Skin of body (tissue), 2 donors: ENCODE data around the gene FGFR3. TPM values are rescaled to one million over a fixed set of nuclear protein-coding genes. Genes with fewer than 3 reads are reported as not detected.
A peak's percentile ranks its signal among the peaks of the same experiment; 100 is the strongest.

ENCODE experiments used
- DNase-seq: peaks from one replicate; lab custom pipeline; 2025; lab: John Stamatoyannopoulos, UW
- total RNA-seq: library from RNA; depleted of rRNA; stranded (reverse); fragments of >200 nt; gene quantifications from one replicate; pipeline ENCODE4 v1.2.3, GENCODE V29; 2014

The FGFR3 gene
- total RNA-seq, 1 donor from 2014 or later = 30.4 TPM

DNA sequence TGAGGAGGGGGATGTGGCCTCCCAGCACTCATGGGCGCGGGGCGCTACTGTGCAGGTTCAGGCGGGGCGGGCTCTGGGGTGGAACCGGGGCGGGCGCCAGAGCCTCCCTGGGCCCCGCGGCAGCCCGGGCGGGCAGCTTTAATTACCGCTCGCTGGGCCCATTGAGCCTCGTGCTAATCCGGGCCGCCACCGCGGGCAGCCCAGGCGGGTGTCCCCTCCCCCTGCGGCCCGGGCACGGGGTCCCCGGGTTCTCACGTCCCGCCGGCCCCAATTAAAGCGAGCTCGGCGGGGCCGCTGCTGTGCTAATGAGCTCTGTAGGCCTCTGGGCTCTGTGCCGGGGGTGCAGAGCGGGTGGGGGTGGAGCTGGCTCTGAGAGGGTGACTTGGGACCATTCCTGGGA lies 22.8 kb upstream of the FGFR3 start:
- DNase-seq = no peak

DNA sequence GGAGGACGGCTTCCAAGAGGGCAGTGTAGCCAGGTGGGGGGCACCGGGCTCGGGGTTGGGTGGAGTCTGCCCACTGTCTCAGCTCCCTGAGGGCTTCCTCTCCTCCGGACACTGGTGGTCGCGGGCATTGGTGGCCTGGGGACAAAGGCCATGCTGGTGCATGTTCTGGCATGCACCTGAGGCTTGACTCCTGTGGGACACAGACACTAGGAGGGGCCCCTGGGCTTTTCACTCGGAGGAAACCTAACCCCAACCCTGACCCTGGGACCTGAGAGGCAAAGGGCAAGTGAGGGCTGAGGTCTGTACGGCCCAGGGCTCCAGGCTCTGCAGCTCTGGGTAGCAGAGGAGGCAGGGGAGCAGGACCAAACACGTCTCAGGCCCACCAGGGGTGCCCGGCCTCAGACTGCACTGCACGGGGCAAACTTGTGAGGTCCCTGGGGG lies 22.3 kb upstream of the FGFR3 start:
- DNase-seq = no peak

DNA sequence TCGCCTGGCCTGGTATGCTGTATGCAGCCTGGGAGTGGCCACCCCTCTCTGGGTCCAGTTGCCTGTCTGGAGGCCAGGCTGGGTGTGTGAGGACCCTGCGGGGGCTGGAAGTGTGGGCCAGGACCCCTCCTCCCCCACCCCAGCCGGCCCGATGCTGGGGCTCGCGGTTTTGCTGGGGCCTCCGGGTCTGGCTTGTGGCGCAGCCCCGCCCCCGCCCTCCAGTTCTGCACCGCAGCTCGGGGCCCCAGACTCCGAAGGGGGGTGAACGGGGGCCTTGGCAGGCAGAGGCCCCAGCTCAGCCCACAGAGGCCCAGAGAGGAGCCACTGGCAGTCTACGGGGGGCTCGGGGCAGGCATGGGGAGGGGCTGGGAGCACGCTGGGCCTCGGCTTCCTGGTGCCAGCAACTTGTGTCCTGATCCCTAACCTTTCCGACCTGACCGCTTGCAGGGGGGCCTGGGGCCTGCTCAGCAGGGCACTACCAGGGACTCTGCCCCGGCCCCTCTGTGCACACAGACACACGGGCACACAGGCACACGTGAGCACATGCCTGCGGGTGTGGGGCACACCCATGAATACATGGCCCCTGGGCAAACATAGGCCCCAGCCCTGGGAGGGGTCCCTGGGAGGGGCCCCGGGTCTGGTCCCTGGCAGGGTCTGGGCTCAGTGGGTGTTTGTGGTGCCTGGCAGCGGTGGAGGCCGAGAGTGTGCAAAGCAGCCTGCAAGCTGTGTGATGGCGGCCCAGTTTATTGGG lies 21.4 kb upstream of the FGFR3 start:
- no peak for DNase-seq

DNA sequence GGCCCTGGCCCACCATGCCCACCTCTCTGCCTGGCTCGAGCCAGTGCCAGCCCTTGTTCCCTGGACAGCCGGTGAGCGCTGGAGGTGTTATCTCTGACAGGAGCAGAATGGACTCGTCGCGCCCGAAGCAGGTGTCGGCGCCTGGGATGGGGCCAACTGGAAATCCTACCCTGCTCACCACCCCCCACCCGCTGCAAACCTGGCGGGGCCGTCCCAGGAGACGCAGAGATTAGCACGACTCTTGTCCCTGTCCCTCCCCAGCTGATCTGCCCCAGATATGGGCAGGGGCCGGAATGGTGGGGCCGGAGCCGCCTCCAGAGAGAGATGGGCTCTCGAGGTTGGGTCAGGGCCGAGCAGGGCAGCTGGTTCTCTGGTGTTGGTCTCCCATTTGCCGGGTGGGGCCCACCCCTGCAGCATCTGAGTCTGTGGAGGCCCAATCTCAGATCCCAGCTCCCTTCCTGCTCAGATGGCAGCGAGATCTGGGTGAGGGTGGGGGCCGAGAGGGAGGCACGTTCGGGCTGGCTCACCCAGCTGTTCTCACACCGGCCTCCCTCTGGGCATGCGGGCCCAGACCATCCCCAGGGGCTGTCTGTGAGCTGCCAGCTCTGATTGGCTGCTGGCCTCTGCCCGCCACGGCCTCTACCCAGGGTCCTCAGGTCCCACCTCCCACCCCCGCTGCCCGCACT lies 20.1 kb upstream of the FGFR3 start:
- DNase-seq = no peak

DNA sequence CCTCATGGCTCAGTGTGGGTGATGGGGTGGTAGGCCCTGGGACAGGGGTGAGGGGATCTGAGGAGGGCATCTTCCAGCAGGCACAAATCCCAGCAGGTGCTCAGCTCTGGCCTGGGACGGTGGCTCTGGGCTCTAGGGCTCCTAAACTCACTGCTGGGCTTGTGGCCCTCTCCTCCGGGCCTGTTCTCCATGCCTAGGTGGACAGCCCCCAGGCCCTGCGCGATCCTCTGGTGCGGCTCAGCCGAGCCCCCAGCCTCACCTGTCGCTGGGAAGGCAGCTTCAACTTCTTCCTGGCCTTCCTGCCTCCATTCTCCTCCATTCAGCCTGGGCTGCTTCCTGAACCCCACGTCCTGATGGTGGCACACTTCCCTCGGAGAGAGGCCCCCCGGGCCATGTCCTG lies 19.3 kb upstream of the FGFR3 start:
- DNase-seq = no peak

DNA sequence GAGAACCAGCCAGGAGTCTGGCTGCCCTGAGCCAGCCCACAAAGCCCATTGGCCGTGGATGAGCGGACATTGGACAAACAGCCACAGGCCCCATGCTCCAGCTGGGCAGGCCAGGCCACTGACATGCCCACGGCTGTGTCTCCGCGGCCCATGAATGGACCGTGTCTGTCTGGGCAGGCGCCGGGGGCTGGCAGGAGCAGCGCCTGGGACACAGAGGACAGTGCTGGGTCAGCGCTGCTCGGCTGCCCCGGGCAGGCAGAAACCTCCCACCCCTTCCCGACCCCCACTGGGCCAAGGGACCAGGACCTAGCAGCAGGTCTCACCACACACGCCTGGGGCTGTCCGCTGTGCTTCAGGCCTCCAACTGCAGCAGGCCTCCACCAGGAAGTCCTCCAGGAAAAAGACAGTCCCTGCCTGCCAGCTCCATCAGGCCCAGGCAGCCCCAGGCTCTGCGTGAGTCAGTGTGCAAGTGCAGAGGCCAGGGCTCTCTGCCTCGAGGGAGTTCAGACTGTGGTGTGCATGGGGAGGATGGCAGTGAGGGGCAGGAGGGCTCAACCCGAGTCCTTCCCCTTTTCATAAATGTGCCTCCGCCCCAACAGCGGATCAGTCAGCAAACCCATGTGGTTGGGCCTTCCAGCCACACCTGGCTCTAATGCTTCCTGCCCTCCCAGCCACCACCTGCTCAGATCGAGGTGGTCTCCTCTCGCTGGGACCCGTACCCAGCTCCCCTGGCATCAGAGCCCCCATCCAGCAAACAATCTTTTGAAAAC lies 17.2 kb upstream of the FGFR3 start:
- no peak for DNase-seq

DNA sequence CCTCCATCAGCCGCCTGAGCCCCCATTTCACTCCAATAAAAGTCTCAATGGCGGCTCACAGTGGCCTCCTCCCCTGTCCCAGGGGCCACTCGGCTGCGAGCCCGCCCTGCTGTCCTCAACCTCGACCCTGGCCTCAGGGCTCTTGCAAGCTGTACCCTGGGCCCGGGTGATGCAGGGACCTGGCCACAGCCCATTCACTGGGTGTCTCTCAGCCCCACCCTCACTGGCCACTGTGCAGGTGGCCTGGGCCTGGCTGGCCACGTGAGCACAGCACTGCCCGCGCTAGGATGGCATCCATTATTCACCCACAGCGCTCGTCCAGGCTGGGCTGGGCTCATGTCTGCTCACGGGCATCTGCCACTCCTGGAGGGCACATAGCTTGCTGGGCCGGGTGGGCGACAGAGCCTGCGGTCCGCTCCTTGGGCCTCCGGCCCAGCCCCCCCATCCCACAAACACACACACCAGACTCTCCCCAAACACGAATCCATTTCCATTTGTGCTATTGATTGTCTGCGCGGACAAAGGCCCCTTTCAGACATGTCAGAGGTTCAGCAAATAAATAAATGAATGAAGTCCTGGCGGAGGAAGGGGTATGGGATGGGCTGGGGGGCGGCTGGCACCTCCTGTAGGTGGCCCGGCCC lies 16.5 kb upstream of the FGFR3 start:
- no peak for DNase-seq

DNA sequence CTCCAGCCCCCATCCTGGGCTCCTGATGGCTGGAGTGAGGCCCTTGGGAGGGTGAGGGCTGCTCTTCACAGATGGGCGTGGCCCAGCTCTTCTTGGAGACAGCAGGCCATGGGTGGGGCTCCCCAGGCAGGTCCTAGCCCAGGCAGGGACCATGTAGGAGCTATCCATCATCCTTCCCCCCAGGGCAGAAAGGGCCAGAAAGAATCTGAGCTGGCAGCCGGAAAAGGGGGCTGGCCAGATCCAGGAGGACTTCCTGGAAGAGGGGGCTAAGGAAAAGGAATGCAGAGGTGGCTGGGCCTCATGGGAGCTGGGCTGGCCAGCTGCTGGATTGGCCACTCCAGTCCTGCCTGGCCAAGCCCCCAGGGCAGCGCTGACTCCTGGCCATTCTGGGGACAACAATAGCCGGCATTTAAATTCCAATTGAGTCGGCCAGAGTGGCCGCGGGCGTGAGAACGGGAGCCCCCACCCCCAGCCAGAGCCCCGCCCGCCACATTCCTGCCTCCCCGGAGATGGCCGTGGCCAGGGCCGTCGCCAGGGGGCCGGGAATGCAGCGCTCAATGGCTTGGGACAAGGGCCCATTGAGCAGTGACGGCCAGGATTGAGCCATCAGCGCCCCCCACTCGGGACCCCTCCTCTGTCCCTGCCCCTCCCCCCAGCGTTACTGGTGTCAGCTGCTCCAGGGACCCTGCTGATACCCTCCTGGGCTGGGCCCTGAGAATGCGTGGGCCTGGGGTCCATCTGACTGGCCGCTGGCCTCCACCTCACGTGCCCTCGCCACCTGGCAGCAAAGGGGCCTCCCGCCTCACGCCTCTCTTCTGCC lies 15.1 kb upstream of the FGFR3 start:
- DNase-seq = no peak

DNA sequence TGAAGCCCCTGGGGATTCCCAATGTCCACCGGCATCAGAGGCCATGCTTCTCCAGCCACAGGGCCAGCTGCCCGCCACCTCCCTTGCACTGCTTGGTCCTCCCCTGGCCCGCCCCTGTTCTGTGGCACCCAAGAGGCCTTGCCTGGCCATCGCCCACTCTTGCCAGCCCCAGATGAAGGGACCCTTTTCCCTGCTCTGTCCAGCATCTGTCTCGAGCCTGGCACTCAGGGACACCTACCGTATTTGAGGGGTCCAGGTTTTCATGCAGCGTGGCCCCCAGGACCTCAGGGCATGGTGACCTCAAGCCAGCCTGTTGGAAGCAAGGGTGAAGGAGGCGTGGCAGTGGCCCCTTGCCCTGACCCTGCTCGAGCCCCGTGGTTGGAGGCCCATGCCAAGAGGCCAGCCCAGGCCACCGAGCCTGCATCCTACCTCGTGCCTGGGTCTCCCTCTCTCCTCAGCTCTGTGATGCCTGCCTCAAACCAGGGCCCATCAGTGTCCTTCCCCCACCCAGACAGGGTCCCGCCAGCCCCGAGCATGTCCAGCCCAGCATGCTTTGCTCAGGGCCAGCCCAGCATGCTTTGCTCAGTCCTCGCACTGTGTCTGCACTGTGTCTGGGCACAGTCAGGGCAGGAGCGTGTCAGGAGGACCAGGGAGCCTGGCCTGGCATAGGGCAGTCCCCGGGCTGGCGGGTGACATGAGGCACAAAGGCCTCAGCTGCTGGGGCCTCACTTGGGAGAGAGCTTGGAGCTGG lies 14.3 kb upstream of the FGFR3 start:
- no peak for DNase-seq

DNA sequence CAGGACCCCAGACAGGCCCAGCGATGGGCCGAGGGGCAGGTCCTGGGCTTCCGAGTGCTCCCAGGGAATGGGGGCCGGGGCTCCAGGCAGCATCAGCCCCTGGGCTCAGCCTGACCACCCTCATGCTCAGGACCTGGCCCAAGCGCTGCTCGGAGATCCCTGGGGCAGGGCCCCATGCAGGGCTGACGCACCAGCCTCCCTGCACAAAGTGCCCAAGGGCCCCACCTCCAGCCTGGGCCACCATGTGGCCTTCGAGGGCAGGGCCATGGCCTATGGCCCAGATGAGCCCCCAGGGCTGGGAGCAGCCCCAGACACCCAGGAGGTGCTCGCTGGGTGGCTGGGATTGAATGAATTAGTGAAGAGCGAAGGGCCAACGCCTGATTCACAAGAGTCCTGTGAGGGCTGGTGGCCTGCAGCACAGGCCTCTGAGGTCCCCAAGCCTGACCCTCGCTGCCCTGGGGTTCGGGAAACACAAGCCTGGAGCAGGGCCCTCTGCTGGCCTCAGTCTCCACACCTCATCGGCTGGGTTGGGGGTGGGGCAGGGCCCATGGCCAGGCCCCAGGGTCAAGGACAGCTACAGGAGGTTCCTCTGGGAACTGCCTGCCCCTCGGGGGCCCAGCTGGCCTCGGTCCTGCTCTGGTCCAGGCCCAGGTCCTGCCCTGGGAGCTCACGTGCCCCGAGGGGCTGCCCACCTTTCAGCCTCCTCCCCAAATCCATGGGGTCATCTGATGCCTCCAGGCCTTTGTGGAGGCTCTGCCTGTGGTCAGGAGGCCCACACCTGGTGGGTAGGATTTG lies 13.3 kb upstream of the FGFR3 start:
- DNase-seq = no peak

DNA sequence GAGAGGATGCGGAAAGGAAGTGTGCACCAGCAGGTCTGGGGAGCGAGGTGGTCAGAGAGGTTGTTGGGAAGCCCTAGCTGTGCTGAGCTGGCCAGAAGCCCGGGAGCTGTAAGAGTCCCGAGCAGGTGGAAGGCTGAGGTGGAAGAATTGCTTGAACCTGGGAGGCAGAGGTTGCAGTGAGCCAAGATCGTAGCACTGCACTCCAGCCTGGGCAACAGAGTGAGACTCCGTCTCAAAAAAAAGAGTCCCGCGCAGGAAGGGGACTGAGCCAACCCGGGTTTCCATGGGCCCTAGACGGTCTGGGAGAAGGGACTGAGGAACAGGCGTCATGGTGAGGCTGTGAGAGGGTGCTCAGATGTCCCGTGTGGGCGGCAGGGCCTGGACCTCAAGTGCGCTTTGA lies 12.7 kb upstream of the FGFR3 start:
- DNase-seq = no peak

DNA sequence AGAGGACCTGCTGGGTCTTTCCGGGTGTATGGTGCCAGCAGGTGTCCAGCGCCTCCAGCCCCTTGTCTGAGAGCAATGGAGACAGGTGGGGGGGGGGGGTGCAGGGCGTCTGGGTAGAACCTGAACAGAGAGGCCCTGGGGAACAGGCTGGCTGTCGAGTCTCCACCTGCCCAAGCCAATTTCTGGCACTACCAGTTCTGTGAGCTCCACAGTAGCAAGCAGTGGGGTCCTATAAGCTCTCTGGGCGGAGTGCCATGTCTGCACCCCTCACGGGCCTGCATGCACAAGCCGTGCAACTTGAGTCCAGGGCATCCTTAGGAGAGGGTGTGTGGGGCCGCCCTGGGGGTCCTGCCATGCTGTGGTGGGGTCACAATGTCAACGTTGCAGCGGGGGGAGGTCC lies 10.1 kb upstream of the FGFR3 start:
- DNase-seq = peak; percentile 39

DNA sequence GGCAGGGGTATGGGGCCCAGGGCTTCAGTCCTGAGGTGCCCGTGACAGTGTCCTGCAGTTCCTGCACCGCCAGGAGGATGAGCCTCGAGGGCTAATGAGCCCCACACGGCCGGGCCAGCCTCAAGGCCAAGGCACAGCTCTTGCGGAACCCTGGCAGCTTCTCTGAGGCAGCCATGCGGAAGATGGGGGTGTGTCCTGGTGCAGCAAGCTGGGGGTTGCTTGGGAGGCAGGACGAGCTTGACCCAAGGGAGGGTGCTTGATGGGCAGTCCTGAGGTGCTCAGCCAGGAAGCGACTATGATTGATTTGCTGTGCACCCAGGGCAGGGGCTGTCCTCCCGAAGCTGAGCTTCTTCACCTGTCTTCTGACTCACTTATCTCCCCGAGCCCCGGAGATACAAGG lies 9.1 kb upstream of the FGFR3 start:
- no peak for DNase-seq

DNA sequence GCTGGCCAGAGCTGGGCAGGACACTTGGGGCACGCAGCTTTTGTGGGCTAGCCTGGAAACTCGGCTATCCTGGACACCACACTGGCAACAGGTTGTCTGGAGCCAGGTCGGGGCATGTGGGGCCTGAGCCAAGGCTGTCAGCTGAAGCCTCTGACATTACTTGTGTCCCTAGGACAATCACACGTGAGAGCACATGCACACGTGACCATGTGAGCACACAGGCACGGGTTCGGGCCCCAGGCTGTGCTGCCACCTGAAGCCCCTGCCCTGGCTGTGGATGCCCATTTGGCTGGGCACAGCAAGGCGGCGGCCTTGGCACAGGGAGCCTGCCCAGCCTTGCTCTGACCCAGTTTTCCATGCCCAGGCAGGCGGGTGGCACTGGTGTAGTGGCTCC lies 8.7 kb upstream of the FGFR3 start:
- DNase-seq = no peak

DNA sequence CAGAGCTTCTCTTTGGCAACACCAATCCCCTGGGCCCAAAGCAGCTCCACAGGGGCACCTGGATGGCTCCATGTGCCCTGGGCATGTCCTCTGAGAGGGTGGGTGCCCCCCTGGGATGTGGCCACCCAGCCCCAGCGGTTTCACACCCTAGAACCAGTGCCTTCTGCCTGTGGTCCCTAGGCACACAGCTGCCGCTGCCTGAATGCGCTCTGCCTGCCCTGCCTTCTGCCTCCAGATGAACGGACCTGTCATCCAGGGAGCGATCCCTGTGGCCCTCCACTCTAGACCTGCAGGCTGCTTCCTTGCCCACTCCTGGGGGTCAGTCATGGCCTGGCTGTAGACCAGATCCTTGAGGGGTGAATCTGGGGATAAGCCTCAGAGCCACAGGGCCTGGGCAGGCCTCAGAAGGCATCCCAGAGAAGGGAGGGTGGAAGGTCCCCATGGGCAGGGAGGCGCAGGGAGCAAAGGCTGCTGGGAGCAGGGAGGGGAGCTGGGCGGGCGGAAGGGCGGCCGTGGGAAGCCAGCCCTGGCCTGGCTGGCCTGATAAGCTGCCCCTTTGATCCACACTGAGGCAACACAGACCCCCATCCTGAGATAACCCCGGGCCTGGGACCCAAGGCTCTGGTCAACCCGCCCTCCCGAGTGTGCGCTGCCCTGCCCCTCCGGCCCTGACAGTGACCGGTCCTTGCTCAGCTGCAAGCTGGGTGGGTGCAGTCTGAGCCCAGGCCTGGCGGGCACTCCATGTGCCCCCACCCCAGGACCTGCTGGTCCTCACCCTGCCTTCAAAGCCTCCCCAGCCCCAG lies 8.1 kb upstream of the FGFR3 start:
- DNase-seq = no peak

DNA sequence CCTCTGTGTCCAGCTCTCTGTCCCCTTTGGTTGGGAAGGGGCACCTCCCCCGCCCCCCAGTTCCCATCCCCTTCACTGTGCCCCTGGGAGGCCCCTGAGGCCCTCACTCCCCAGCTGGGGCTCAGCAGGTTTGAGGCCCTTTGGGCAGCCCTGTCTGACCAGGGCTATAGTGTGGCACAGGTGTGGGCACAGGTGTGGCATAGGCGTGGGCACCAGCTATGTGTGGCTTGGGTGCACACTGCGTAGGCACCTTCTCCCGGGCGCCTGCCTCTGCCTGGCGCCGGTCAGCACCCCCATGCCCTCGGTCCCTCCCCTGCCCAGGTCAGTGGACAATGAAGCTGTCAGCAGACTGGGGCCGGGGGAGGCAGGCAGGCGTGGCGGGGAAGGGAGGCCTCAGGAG lies 7.5 kb upstream of the FGFR3 start:
- no peak for DNase-seq

DNA sequence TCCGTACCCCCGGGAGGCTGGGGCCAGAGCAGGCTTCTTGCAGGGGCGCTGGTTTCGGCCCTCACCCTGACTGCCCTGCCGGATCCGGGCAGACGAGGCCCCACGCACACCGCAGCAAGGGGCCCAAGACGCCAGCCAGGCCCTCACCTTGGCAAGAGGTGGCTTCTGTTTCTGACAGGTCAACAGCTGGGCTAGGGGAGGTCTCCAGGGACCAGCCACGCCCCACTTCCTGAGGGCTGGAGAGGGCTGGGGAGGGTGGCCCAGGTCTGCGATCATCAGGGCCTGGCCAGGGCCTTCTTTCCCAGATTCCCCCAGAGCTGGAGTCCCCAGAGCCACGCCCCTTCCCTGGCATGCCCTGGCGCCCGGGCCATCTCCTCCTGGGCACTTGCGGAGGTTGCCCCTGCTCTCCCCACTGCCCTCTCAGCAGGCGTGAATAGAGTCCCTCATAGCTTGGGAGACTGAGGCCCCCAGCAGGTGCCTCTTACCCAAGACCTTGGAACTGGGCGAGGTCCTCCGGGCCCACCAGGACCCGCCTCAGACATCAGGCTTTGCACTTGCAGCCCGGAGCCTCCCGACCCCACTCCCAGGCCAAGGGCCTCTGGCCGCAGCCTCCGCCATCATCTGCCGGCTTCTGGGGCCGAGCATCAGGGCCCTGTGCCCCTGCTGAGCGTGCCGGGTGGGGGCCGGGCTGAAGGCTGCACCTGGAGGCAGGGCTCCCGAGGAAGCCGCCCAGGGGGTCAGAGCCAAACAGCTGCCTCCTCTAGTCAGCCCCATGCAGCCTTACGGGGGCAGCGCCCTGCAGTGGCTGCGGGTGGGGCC lies 6.3 kb upstream of the FGFR3 start:
- no peak for DNase-seq
